M059J (cell line): ENCODE results near the gene ADM. TPM values are rescaled to one million over a fixed set of nuclear protein-coding genes. Genes with fewer than 3 reads are reported as not detected.
"Not testable (repeated sequence)": the region's sequence is repeated elsewhere in the genome, so short reads cannot be mapped to it uniquely, and the experiment has no call there.

ENCODE experiments used
- DNase-seq: peaks from one replicate; pipeline ENCODE4 v3.0.0-alpha.2; 2012; ENCODE audit warnings: low read depth
- total RNA-seq: library from RNA; depleted of rRNA; stranded (reverse); fragments of >200 nt; shearing (Covaris generic); gene quantifications from 2 replicates; pipeline ENCODE4 v1.2.3, GENCODE V29; 2014; rRNA removed

The ADM gene
- 283 and 361 TPM in 2 replicates for total RNA-seq

GRCh38 chr11:10304495-10305261 is at the start of gene ADM:
Gene ADM (plus strand): TSS chr11:10305073. CDS start chr11:10305701, 628 bp downstream.
- DNase-seq = peak; percentile 96

GRCh38 chr11:10255388-10256125 is 49.3 kb upstream of the ADM start:
- no peak for DNase-seq

- DNase-seq = no peak
Measured at GRCh38 chr11:10257478-10257877, 47.4 kb upstream of the ADM start.

GRCh38 chr11:10261821-10262220 is 43.1 kb upstream of the ADM start:
- DNase-seq = no peak

GRCh38 chr11:10263929-10264328 is 40.9 kb upstream of the ADM start:
- peak; percentile 64 for DNase-seq

GRCh38 chr11:10264716-10265115 is 40.2 kb upstream of the ADM start:
- DNase-seq = not testable (repeated sequence)

- peak; percentile 48 for DNase-seq
Measured at GRCh38 chr11:10265936-10266335, 38.9 kb upstream of the ADM start.

GRCh38 chr11:10267821-10268220 is 37.1 kb upstream of the ADM start:
- no peak for DNase-seq

GRCh38 chr11:10268746-10269488 is 36.0 kb upstream of the ADM start:
- DNase-seq = no peak

GRCh38 chr11:10272132-10272531 is 32.7 kb upstream of the ADM start:
- DNase-seq = no peak

GRCh38 chr11:10273738-10274137 is 31.1 kb upstream of the ADM start:
- no peak for DNase-seq

- DNase-seq = no peak
Measured at GRCh38 chr11:10274726-10275125, 30.1 kb upstream of the ADM start.

GRCh38 chr11:10275714-10276113 is 29.2 kb upstream of the ADM start:
- DNase-seq = no peak

GRCh38 chr11:10282117-10282516 is 22.8 kb upstream of the ADM start:
- no peak for DNase-seq

- no peak for DNase-seq
Measured at GRCh38 chr11:10283991-10284390, 20.9 kb upstream of the ADM start.

GRCh38 chr11:10285148-10285802 is 19.6 kb upstream of the ADM start:
- no peak for DNase-seq

- DNase-seq = peak; percentile 70
Measured at GRCh38 chr11:10287140-10287539, 17.7 kb upstream of the ADM start.

- no peak for DNase-seq
Measured at GRCh38 chr11:10287766-10288715, 16.8 kb upstream of the ADM start.

GRCh38 chr11:10288881-10289764 is 15.8 kb upstream of the ADM start:
- DNase-seq = no peak
